GM12878 (cell line): ENCODE measurements around the gene MACROD2. TPM values are rescaled to one million over a fixed set of nuclear protein-coding genes. Genes with fewer than 3 reads are reported as not detected.

ENCODE experiments used
- ATAC-seq: fragments of 200-7000 bp; cut with Tn5 transposase; 3 replicates; pipeline ENCODE4 v1.9.1; 2020; ENCODE audit warnings: mild to moderate bottlenecking, moderate library complexity
- BruUV-seq: library from RNA; stranded (reverse); fragments of 400-500 nt; replicated peaks from 2 replicates; lab custom pipeline; 2021; lab: Mats Ljungman, UMichigan
- CTCF ChIA-PET: fragments of 300-600 bp; sonication (Branson Sonifier 250); formaldehyde crosslinking; extraction: SDS; loops from one replicate; lab custom pipeline; 2021; ENCODE audit warnings: inconsistent platforms; lab: Yijun Ruan, JAX
- POLR2A ChIA-PET: fragments of 350-600 bp; formaldehyde crosslinking; extraction: SDS; loops from one replicate; lab custom pipeline; 2021; ENCODE audit warnings: inconsistent platforms; lab: Charles Lee
- RAD21 ChIA-PET: fragments of 300-600 bp; sonication (Branson Sonifier 250); formaldehyde crosslinking; loops from one replicate; lab custom pipeline; 2023; ENCODE audit warnings: antibody characterized with exemption; ENCODE audit not compliant: unreplicated experiment; lab: Charles Lee
- SMC1A ChIA-PET: fragments of 300-600 bp; sonication (Branson Sonifier 250); formaldehyde crosslinking; loops from one replicate; lab custom pipeline; 2023; ENCODE audit not compliant: unreplicated experiment, uncharacterized antibody; lab: Charles Lee
- DNase-seq: peaks from one replicate; pipeline ENCODE4 v3.0.0-alpha.2; 2011; ENCODE audit warnings: low read depth, low spot score
- FAIRE-seq: peaks from 3 replicates; lab custom pipeline; 2011; peaks lifted over from hg19 to GRCh38; lab: Jason Lieb, UNC
- H2AFZ ChIP-seq: 2 replicates; pipeline ENCODE4 v1.6.0; 2011; ENCODE audit warnings: low read depth, low read length, control low read depth; ENCODE audit not compliant: control insufficient read depth
- H3K27ac ChIP-seq: 2 replicates; pipeline ENCODE4 v1.5.1; 2011; ENCODE audit warnings: control low read depth; ENCODE audit not compliant: control insufficient read depth, insufficient read depth
- H3K27me3 ChIP-seq, 2 experiments: replicated peaks in 1 of 2; 2 replicates each; pipeline versions ENCODE4 v1.6.0 to v1.6.1; 2011; ENCODE audit warnings: low read length in 1 of 2; ENCODE audit not compliant: control insufficient read depth in 2 of 2, insufficient read depth in 2 of 2
- H3K36me3 ChIP-seq, 2 experiments: 2 replicates each; pipeline ENCODE4 v1.5.1; 2011; ENCODE audit warnings: low read length in 1 of 2; ENCODE audit not compliant: control insufficient read depth in 2 of 2, insufficient read depth in 2 of 2
- H3K4me1 ChIP-seq: 2 replicates; pipeline ENCODE4 v1.6.1; 2011; ENCODE audit warnings: mild to moderate bottlenecking, low read length, moderate library complexity, mixed read lengths; ENCODE audit not compliant: control insufficient read depth, insufficient read depth
- H3K4me2 ChIP-seq: 2 replicates; pipeline ENCODE4 v1.6.0; 2011; ENCODE audit warnings: control low read depth; ENCODE audit not compliant: control insufficient read depth, insufficient read depth
- H3K4me3 ChIP-seq: fragments of 200-600 bp; sonication (generic); 2 replicates; pipeline ENCODE4 v1.5.1; 2016
- H3K79me2 ChIP-seq: 2 replicates; pipeline ENCODE4 v1.6.0; 2011; ENCODE audit warnings: low read length; ENCODE audit not compliant: control insufficient read depth, insufficient read depth
- H3K9ac ChIP-seq: 2 replicates; pipeline ENCODE4 v1.8.0; 2011; ENCODE audit warnings: low read length, control low read depth, mixed read lengths; ENCODE audit not compliant: control insufficient read depth, insufficient read depth
- H3K9me3 ChIP-seq: replicated peaks from 3 replicates; pipeline ENCODE4 v1.5.1; 2011; ENCODE audit warnings: mild to moderate bottlenecking, low read length; ENCODE audit not compliant: control insufficient read depth, insufficient read depth
- H4K20me1 ChIP-seq: 2 replicates; pipeline ENCODE4 v1.6.0; 2011; ENCODE audit not compliant: control insufficient read depth, insufficient read depth
- NFIC ChIP-seq: IDR thresholded peaks from 2 replicates; pipeline ENCODE4 v1.6.1; 2012; ENCODE audit warnings: low read depth, mild to moderate bottlenecking, inconsistent platforms, low read length, moderate library complexity
- NFYA ChIP-seq: IDR thresholded peaks from 2 replicates; pipeline ENCODE4 v1.6.1; 2011; ENCODE audit warnings: low read depth, mild to moderate bottlenecking, low read length, improper control_type of control experiment, borderline replicate concordance
- SMAD1 ChIP-seq: fragments of 450-650 bp; IDR thresholded peaks from 2 replicates; pipeline ENCODE4 v1.6.1; 2018; ENCODE audit warnings: mild to moderate bottlenecking, low read depth; ENCODE audit not compliant: partially characterized antibody
- SRF ChIP-seq, 2 experiments: IDR thresholded peaks; 2 replicates each; pipeline ENCODE4 v1.6.1; 2011; ENCODE audit warnings: low read depth in 2 of 2, low read length in 2 of 2, mild to moderate bottlenecking in 1 of 2, moderate library complexity in 1 of 2
- TAF1 ChIP-seq: IDR thresholded peaks from 2 replicates; pipeline ENCODE4 v1.6.1; 2011; ENCODE audit warnings: mild to moderate bottlenecking, low read depth, low read length, borderline replicate concordance
- ZBTB11 ChIP-seq: fragments of 450-650 bp; formaldehyde crosslinking; IDR thresholded peaks from 2 replicates; pipeline ENCODE4 v1.5.0; 2022; ENCODE audit warnings: mild to moderate bottlenecking, missing genetic modification characterization
- WGBS: methylation state at CpG from one replicate; pipeline ENCODE4 v1.1.6; 2016; ENCODE audit warnings: low lambda C conversion rate; ENCODE audit not compliant: insufficient replicate concordance, insufficient coverage; ENCODE audit errors: missing lambda C conversion rate; 5-methylcytosine and 5-hydroxymethylcytosine counted together
- in situ Hi-C: fragments of 300-500 bp; cut with MboI; formaldehyde crosslinking; loops from 9 replicates; pipeline ENCODE4 v1.14.3; 2018; ENCODE audit warnings: mixed read lengths
- intact Hi-C: fragments of 100-400 bp; cut with micrococcal nuclease; formaldehyde crosslinking; loops from one replicate; pipeline ENCODE4 v1.14.2; 2022; ENCODE audit not compliant: unreplicated experiment
- polyA plus RNA-seq, 11 experiments: library from polyadenylated mRNA; depleted of rRNA in 4 of 11; unstranded in 6 of 11; stranded (reverse) in 5 of 11; fragments of >200 nt; fragmentation: Nextera tagmentation in 4 of 11; fragmentation: Illumina TruSeq in 1 of 11; extraction: Ambion mirVana in 4 of 11; extraction: Trizol in 1 of 11; gene quantifications; 1 replicate in 1 of 11; 2 replicates in 10 of 11; pipeline versions ENCODE4 v1.2.1 to v1.2.3, GENCODE V29; 2011 to 2016; ENCODE audit warnings: inconsistent platforms in 2 of 11, missing spikeins in 2 of 11, low read depth in 1 of 11
- total RNA-seq, 4 experiments: library from RNA; depleted of rRNA in 3 of 4; stranded (reverse); fragments of >200 nt in 3 of 4; fragmentation: Illumina TruSeq in 1 of 4; extraction: Trizol in 1 of 4; gene quantifications; 2 replicates each; pipeline versions ENCODE4 v1.2.1 to v1.2.3, GENCODE V29; 2013 to 2021
- TF ChIP-seq, protein P1 (sequence below): IDR thresholded peaks from 2 replicates; pipeline ENCODE4 v1.6.1; 2012; ENCODE audit warnings: low read depth, low read length, improper control_type of control experiment
- TF ChIP-seq, protein P2 (sequence below): fragments of 450-650 bp; IDR thresholded peaks from 2 replicates; pipeline ENCODE4 v1.6.1; 2014; ENCODE audit warnings: mild to moderate bottlenecking

MACROD2 gene
- total and polyA plus RNA-seq, 10 of the 15 experiments (the other 5 are each of a cell fraction or from before 2014, with no cell fraction given): 1.1 to 21.5 (median 2.2) TPM

DNA sequence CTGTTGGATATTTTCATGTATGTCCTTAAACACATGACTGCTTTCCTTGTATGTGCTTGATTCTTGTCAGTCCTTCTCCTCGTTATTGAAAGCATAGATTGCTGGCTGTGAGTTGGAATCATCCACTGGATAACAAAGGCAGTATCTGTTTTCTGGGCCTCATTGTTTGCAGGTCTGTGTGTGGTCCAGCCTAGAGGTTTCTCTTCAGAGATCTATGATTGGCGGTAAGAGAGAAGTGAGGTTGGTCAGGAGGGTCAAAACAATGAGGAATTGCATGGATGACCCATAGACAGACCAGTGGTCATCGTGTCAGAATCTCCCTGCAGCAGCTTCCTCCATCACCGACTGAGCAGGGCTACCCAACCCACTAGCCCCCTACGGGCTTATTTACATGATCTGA lies 1663.0 kb downstream of the MACROD2 start:
- Histone ChIP-seq H3K4me2 (no peak overlapping the region), H4K20me1 (no peaks in the 10 kb centered on the region), H3K4me3 (no peak overlapping the region), H3K9ac (no peak overlapping the region), H3K27ac (no peak overlapping the region), H2AFZ (no peak overlapping the region), H3K9me3 (no peaks in the 10 kb centered on the region), H3K4me1 (peaks cover 4% of the 10 kb centered on the region), H3K79me2 (no peaks in the 10 kb centered on the region), H3K27me3 (no peaks in the 10 kb centered on the region), H3K36me3 (no peaks in the 10 kb centered on the region)
- ChIA-PET CTCF (no interaction called here), SMC1A (no interaction called here), RAD21 (interaction anchor here (1.3 kb wide), 1 partner anchor 1321 kb away, joined by 3 read pairs; the partner anchor contains the start of gene FLRT3), POLR2A (no interaction called here)
- ATAC-seq: no peak
- DNase-seq: no peak
- no TSS peak for BruUV-seq
- 45% methylated on average over 5 of the region's 5 CpGs for WGBS
- in situ Hi-C loops: loop anchor here (25.0 kb wide), 1 partner anchor 1321 kb away; the partner anchor contains the start of gene FLRT3
- FAIRE-seq: no peak
- intact Hi-C loops: no loop called here
- TF ChIP-seq ZBTB11 (CRISPR knock-in tag): no peak
- TF ChIP-seq NFYA: no peak
- TF ChIP-seq, protein P1, sequence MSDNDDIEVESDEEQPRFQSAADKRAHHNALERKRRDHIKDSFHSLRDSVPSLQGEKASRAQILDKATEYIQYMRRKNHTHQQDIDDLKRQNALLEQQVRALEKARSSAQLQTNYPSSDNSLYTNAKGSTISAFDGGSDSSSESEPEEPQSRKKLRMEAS: no peak
- no peak for TF ChIP-seq TAF1
- TF ChIP-seq, protein P2, sequence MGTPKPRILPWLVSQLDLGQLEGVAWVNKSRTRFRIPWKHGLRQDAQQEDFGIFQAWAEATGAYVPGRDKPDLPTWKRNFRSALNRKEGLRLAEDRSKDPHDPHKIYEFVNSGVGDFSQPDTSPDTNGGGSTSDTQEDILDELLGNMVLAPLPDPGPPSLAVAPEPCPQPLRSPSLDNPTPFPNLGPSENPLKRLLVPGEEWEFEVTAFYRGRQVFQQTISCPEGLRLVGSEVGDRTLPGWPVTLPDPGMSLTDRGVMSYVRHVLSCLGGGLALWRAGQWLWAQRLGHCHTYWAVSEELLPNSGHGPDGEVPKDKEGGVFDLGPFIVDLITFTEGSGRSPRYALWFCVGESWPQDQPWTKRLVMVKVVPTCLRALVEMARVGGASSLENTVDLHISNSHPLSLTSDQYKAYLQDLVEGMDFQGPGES: no peak
- no peak for TF ChIP-seq NFIC
- TF ChIP-seq SRF (IDR thresholded peaks at IDR 0.05; ENCODE audit: low read depth in 2 of 2, low read length in 2 of 2): no peak
- no peak for TF ChIP-seq SMAD1
